GM21367 (cell line): Measurements from ENCODE around the gene TMEM61.
"Not testable (repeated sequence)": the region's sequence is repeated elsewhere in the genome, so short reads cannot be mapped to it uniquely, and the experiment has no call there.

ENCODE experiments used
- ATAC-seq: cut with Tn5 transposase; IDR thresholded peaks from one replicate; pipeline ENCODE4 v1.9.1; 2021; ENCODE audit not compliant: unreplicated experiment

TMEM61 gene

DNA sequence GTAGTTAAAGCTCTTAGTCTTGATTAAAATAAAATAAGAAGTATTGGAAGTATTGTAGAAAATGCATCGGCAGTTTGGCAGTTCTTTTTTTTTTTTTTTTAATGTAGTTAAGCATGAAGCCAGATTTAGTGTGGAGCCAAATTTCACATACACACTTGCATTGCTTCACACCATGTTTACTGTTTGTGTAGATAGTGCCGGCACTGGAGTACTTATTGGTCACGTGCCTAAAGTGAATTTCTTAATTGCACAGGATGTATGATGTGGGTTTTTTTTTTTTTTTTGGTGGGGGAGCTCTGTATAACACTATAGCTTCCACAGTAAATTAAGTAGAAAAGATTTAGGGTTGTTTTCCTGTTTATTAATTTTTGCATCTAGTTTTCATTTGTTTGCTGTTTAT, 21.2 kb upstream of the TMEM61 start:
- no peak for ATAC-seq

DNA sequence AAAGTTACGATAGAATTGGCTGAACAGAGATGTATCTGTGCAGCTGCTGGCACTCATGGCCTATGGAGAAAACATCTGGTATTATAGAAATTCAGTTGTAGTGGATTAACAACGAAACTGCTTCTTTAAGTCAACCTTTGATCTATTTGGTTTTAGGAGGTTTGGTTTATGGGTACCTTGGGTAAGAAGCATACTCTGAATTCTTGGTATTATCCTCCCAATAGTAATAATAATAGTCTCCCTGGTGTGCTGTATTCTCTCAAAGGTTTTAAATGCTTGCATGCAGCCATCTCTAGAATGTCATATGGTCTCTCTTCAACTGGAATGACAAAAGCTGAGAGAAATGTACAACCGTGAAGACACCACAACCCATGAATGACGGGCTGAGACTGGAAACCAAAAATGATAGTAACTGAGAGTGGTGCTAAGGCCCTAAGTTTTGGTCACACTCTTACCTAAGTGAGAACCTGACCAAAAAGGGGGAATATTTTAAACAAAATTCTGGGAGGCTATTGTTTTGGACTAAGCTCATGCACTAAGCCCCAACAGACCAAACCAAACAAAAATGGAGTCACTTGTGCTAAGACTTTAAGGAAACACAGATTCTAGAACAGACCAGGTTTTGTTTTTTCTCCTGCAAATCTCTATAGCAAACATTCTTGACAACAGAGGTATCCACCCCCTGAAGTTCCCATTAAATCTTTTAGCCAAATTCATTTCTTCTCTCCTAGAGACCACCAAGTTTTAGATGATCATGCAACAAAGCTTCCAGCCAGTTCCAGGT, 17.6 kb upstream of the TMEM61 start:
- no peak for ATAC-seq

DNA sequence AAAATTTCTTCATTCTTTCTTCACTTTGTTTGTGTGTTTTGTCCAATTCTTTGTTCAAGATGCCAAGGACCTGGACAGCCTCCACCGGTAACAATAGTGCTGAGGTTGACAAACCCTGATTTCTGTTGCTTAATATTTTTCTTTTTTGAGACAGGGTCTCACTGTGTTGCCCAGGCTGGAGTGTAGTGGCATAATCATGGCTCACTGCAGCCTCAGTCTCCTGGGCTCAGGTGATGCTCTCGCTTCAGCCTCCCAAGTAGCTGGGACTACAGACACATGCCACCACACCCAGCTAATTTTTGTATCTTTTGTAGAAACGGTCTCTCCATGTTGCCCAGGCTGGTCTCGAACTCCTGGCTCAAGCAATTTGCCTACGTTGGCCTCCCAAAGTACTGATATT, 16.6 kb upstream of the TMEM61 start:
- not testable (repeated sequence) for ATAC-seq

DNA sequence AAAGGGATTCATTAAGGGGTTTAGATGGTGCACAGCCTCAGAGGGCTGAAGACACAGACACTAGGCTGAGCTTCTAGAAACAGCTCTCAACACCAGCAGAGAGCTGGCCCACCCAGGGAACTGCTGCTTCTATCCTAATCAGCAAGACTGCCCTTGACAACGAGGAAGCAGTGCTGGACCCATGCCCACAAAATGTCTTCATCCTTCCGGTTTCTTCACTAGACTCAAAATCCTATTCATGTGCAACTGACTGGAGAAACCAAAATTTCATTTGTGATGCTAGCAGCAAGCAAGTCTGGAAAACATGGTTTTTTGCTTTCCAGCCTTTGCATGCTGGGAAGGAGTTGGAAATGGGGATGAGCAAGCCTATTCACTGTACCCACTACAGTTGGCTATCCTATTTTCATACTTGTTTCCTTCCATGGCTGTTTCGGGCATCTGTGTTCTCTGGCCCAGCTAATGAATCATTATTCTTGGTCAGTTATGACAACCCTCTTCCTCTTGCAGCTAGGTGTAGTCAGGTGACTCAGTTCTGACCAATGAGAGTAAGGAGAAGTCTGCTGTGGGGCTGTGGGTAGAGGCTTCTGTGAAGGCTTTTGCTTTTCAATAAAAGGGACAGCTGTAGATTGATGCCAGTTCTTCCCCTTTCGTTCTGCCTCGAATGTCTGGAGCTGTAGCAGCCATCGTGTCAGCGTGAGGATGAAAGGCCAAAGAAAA, 14.6 kb upstream of the TMEM61 start:
- ATAC-seq, result peak; percentile 93

- ATAC-seq, result no peak
Measured at GRCh38 chr1:54967372-54967771, 13.1 kb upstream of the TMEM61 start.

DNA sequence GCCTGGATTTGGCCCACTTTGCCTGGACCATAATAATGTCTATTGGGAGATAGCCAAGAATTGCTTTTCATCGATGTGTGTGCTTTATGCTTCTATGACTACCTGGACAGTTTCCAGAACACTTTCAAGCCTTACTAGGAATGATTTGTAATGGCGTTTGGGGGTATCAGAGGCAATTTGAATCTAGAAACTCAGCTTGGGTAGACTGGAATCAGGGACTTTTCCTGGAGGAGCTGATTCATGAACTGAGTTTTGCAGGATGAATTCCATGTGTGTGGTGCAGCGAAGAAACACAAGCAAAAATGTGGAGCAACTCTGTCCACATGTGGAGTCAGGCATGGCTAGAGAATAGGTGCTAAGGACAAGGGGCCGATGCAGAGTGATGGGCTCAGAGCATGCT, 11.9 kb upstream of the TMEM61 start:
- no peak for ATAC-seq

- ATAC-seq, result no peak
Measured at GRCh38 chr1:54969879-54970278, 10.5 kb upstream of the TMEM61 start.

DNA sequence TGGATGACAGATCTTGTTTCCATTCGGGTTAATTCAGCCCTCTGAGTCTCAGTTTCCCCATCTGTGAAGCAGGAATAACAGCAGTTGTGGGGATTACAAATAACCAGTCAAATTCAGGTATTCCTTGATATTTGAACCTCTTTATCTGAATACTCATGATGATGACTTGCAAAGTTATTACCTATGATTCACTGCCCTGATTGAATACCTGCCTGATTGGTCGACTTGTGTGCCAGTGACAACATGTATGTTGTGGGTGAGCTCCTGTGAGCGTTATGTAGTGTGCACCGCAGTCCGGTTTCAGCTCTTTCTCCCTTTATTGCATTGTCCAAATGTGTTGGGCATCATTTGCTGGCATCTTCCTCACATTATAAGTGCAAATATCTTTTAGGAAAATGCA, 9.5 kb upstream of the TMEM61 start:
- ATAC-seq, result no peak

DNA sequence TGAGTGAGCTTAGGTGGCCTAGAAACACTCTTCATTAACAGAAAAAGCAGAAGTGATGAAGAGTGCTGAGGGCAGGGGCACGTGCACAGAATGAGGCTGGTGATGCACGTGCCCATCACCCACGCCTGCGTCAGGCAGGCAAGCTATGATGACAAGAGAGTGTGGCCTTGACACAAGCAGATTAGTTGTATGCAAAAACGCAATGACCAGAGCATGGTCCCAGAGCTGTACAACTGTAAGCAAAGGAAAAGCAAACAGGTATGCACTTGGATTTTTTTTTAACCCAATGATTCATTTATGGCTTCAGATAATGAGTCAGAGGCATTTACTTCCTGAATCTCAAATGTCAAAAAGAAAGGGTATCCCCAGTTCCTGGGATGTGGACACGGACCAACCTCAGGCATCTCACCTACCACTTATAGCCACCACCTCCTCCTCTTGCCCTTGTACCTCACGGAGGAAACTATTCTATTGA, 9.1 kb upstream of the TMEM61 start:
- peak; percentile 86 for ATAC-seq

DNA sequence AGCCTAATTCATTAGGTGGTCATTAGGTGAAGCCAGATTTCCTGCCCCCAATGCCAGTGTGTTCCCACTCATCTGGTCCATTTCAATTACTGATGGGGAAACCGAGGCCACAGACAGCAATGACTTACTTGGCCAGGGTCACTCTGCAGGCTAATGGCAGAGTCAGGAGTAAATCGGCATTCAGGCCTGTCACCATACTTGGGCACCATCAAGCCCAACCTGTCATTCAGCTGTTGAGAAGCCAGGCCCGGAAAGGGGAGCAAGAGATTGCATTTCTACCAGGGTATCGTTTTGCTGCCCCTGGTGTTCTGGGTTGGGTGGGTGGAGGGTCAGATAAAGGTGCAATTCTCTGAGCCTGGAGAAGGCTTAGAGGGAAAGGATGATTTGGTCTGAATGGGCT, 8.0 kb upstream of the TMEM61 start:
- ATAC-seq, result no peak

DNA sequence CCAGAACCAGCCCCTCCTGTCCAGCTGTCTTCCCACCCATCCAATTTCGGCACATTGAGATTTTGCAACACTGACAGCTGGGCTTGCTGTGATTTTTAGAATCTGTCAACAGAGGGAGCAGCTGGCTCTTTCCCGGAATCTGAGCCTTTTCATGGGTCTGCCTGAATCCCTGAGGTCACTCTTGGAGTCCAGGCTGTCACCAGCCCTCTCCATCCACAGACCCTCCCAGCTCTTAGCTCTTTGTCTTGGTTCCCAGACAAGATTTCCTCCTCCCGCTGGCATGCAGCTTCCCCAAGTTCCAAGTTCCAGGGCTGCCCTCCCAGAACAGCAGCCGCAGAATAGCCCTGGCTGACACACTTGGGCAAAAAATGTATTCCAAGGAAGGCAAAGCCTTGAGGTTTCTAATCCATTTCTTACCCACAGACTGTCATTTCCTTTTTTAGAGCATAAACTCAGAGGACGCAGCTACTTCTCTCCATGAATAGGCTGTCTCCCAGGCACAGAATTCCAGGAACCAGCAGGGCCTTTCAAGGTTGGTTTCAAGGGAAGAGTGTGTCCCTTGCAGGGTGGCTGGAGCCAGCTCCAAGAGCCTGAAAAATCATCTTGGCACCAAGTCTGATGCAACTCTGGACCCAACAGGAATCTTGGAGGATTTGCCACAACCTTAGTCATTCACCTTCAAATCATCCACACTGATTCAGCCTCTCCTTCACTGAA, 7.1 kb upstream of the TMEM61 start:
- no peak for ATAC-seq

- no peak for ATAC-seq
Measured at GRCh38 chr1:54975356-54976108, 4.9 kb upstream of the TMEM61 start.

GRCh38 chr1:54976747-54977146, 3.7 kb upstream of the TMEM61 start:
- ATAC-seq, result no peak

GRCh38 chr1:54977533-54978297, 2.7 kb upstream of the TMEM61 start:
- ATAC-seq, result no peak

DNA sequence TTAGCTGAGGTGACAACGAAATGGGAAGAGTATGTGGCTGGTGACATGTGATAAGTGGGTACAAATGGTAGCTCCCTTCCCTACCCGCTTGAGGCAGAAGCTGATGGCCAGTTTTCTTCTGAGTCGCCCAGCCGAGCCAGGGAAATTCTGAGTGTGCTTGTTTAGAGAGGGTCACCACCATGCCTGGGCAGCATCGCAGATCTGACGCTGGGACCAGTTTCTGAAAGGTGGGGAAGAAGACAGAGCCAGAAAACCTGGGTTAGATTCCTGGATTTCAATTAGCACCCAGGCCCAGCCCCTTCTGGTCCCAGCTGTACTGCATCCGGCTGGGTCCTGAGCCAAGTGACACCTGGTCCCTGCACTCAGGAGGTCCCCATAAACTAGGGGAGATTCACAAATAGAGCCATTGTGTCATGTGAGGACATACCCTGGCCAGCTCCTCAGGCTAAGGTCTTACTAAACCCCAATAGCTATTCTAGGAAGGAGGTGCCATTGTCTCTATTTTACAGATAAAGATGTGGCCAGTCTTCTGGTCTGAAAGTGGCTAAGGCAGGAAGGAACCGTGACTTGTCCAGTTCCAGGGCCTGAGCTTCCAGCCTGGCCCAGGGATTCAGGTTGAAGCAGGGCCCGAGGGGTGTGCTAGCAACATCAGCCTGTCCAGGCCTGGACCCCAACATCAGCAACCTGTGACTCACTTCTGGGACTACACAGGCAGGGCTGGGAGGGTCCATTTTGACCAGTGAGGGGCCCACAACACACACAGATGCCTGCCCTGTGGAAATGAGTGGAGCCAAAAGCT, 1.7 kb upstream of the TMEM61 start:
- ATAC-seq, result no peak

- no peak for ATAC-seq
Measured at GRCh38 chr1:54979327-54979891, 1.0 kb upstream of the TMEM61 start.

GRCh38 chr1:54980046-54980527, 341 bp upstream of the TMEM61 start:
- ATAC-seq, result no peak

GRCh38 chr1:54981466-54981865, 1.0 kb downstream of the TMEM61 start:
- ATAC-seq, result no peak

DNA sequence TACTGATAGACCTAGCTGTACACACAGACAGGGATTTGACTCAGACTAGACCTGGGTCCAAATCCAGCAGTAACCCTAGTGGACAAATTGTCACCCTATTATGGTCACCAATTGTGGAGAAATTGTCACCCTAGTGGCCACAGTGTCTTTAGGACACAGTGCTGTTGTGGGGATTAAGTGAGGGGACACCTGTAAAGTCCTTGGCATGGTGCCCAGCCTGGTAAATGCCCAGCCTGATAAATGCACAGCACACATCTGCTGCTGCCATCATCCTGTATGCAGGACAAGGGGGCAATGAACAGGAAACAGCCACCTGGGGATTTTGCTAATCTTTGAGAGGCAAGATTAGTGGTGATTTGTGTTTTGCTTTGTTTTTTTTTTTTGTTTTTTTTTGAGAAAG, 2.3 kb downstream of the TMEM61 start:
- no peak for ATAC-seq
